GM12878 (cell line): ENCODE measurements around the gene ATP6V1G1. TPM values are rescaled to one million over a fixed set of nuclear protein-coding genes. Genes with fewer than 3 reads are reported as not detected.

Experiments
- BMI1 ChIP-seq: fragments of 450-650 bp; IDR thresholded peaks from 2 replicates; pipeline ENCODE4 v1.6.1; 2016; ENCODE audit warnings: mild to moderate bottlenecking, moderate library complexity, borderline replicate concordance
- EED ChIP-seq: sonication (generic); IDR thresholded peaks from 2 replicates; pipeline ENCODE4 v1.6.1; 2016; ENCODE audit warnings: antibody characterized with exemption, low read depth
- EP300 ChIP-seq, 2 experiments: fragments of 150-350 bp in 1 of 2; IDR thresholded peaks; 2 replicates each; pipeline ENCODE4 v1.6.1; 2011 to 2012; ENCODE audit warnings: low read depth in 2 of 2, low read length in 2 of 2, borderline replicate concordance in 1 of 2, improper control_type of control experiment in 1 of 2, inconsistent platforms in 1 of 2; ENCODE audit not compliant: control insufficient read depth in 1 of 2
- EZH2 ChIP-seq: IDR thresholded peaks from 2 replicates; pipeline ENCODE4 v1.6.1; 2012; ENCODE audit warnings: low read depth, mild to moderate bottlenecking, control low read depth, inconsistent platforms, low read length, borderline replicate concordance; ENCODE audit not compliant: control insufficient read depth
- FOXK2 ChIP-seq: fragments of 450-650 bp; IDR thresholded peaks from 2 replicates; pipeline ENCODE4 v1.6.1; 2017; ENCODE audit warnings: mild to moderate bottlenecking, moderate library complexity
- GATAD2B ChIP-seq: fragments of 450-650 bp; conservative IDR thresholded peaks from 2 replicates; pipeline ENCODE4 v1.6.1; 2017; ENCODE audit warnings: low read depth, mild to moderate bottlenecking, moderate library complexity
- HDGF ChIP-seq: fragments of 450-650 bp; IDR thresholded peaks from 2 replicates; pipeline ENCODE4 v1.6.1; 2016; ENCODE audit warnings: antibody characterized with exemption
- IRF4 ChIP-seq: IDR thresholded peaks from 2 replicates; pipeline ENCODE4 v1.6.1; 2011; ENCODE audit warnings: low read depth, low read length
- IRF5 ChIP-seq: fragments of 450-650 bp; IDR thresholded peaks from 2 replicates; pipeline ENCODE4 v1.6.1; 2017; ENCODE audit warnings: borderline replicate concordance
- MAX ChIP-seq: IDR thresholded peaks from 2 replicates; pipeline ENCODE4 v1.6.1; 2012; ENCODE audit warnings: low read depth, low read length, improper control_type of control experiment
- NFIC ChIP-seq: IDR thresholded peaks from 2 replicates; pipeline ENCODE4 v1.6.1; 2012; ENCODE audit warnings: low read depth, mild to moderate bottlenecking, inconsistent platforms, low read length, moderate library complexity
- NR2C2 ChIP-seq: IDR thresholded peaks from 2 replicates; pipeline ENCODE4 v1.6.1; 2011; ENCODE audit warnings: borderline replicate concordance, low read depth; ENCODE audit not compliant: control insufficient read depth, insufficient read length
- NRF1 ChIP-seq: conservative IDR thresholded peaks from 2 replicates; pipeline ENCODE4 v1.6.1; 2011; ENCODE audit warnings: mild to moderate bottlenecking, low read depth, low read length, improper control_type of control experiment
- PML ChIP-seq: IDR thresholded peaks from 2 replicates; pipeline ENCODE4 v1.6.1; 2012; ENCODE audit warnings: low read length, inconsistent platforms
- RELA ChIP-seq: fragments of 450-650 bp; IDR thresholded peaks from 2 replicates; pipeline ENCODE4 v1.8.0; 2014; ENCODE audit warnings: borderline replicate concordance; ENCODE audit not compliant: partially characterized antibody
- SMARCA5 ChIP-seq: fragments of 450-650 bp; IDR thresholded peaks from 2 replicates; pipeline ENCODE4 v1.6.1; 2017; ENCODE audit warnings: mild to moderate bottlenecking
- TARDBP ChIP-seq: IDR thresholded peaks from 2 replicates; pipeline ENCODE4 v1.6.1; 2016; ENCODE audit warnings: borderline replicate concordance
- YY1 ChIP-seq: IDR thresholded peaks from 2 replicates; pipeline ENCODE4 v1.6.1; 2011; ENCODE audit warnings: low read depth, mild to moderate bottlenecking, low read length
- ZSCAN29 ChIP-seq: fragments of 450-650 bp; IDR thresholded peaks from 2 replicates; pipeline ENCODE4 v1.6.1; 2017; ENCODE audit warnings: mild to moderate bottlenecking, moderate library complexity
- polyA plus RNA-seq, 11 experiments: library from polyadenylated mRNA; depleted of rRNA in 4 of 11; unstranded in 6 of 11; stranded (reverse) in 5 of 11; fragments of >200 nt; fragmentation: Nextera tagmentation in 4 of 11; fragmentation: Illumina TruSeq in 1 of 11; extraction: Ambion mirVana in 4 of 11; extraction: Trizol in 1 of 11; gene quantifications; 1 replicate in 1 of 11; 2 replicates in 10 of 11; pipeline versions ENCODE4 v1.2.1 to v1.2.3, GENCODE V29; 2011 to 2016; ENCODE audit warnings: inconsistent platforms in 2 of 11, missing spikeins in 2 of 11, low read depth in 1 of 11
- total RNA-seq, 4 experiments: library from RNA; depleted of rRNA in 3 of 4; stranded (reverse); fragments of >200 nt in 3 of 4; fragmentation: Illumina TruSeq in 1 of 4; extraction: Trizol in 1 of 4; gene quantifications; 2 replicates each; pipeline versions ENCODE4 v1.2.1 to v1.2.3, GENCODE V29; 2013 to 2021
- TF ChIP-seq, protein P1 (sequence below): IDR thresholded peaks from 2 replicates; pipeline ENCODE4 v1.6.1; 2011; ENCODE audit warnings: low read depth, mild to moderate bottlenecking, low read length, moderate library complexity, borderline replicate concordance; ENCODE audit errors: extremely low read depth

ATP6V1G1 gene
- total and polyA plus RNA-seq, 10 of the 15 experiments (the other 5 are each of a cell fraction or from before 2014, with no cell fraction given) = 34.2 to 204 (median 82.5) TPM

DNA sequence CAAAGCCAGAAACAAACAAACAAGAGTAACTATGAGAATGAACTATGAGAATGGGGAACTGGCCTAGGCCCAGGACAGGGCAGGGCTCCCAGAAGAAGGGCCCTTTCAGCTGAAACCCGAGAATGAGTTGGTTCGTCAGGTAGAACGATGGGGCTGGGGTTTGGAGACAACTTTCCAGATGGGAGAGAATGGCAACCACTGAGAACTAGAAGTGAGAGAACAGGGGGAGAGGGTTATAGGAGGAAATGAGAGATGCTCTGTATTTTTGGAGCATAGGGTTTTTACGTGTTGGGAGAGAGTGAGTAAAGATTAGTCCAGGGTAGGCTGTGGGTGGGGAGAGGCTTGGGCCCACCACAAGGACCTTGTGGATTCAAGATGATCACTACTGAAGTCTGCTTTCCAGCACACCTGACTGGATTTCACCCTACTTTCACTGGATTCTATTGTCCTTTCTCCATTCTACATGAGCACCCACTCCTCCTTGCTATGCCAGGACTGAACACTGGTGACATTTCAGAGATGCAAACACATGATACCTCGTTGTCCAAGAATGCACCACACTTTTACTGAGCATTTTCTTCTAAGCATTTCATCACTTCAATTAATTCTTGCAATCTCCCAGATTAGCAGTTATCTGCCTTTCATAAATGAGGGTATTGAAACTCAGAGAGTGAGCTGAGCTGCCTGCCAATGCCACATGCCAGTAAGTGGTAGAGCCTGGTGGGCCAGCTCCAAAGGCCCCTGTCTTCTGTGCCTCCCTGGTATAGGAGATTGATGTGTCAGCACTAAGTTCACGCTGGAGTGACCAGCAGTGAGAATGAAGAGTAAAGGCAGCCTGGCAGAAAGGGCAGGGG, 20.3 kb downstream of the ATP6V1G1 start (continued):
- TF ChIP-seq, protein P1, sequence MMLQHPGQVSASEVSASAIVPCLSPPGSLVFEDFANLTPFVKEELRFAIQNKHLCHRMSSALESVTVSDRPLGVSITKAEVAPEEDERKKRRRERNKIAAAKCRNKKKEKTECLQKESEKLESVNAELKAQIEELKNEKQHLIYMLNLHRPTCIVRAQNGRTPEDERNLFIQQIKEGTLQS = no peak
- no peak for TF ChIP-seq ZSCAN29
- TF ChIP-seq EED = peak; percentile 96
- no peak for TF ChIP-seq EZH2
- TF ChIP-seq IRF4 = peak; percentile 90
- TF ChIP-seq GATAD2B = peak; percentile 72; the same call in 1 of the 2 replicates
- peak; percentile 10 for TF ChIP-seq RELA
- no peak for TF ChIP-seq IRF5
- TF ChIP-seq FOXK2 = no peak
- no peak for TF ChIP-seq NR2C2
- no peak for TF ChIP-seq NRF1
- TF ChIP-seq BMI1 = 0 out of 2 replicates have a peak, but pooled peaks have one; percentile 46
- TF ChIP-seq SMARCA5 = no peak
- peak; percentile 63 to 78; a peak in 3 of 4 replicates for TF ChIP-seq EP300 (IDR thresholded peaks at IDR 0.05; ENCODE audit: borderline replicate concordance in 1 of 2, control insufficient read depth in 1 of 2, low read depth in 2 of 2, low read length in 2 of 2)
- TF ChIP-seq NFIC = no peak
- no peak for TF ChIP-seq TARDBP
- no peak for TF ChIP-seq MAX
- TF ChIP-seq PML = no peak
- no peak; the same call in 1 of the 2 replicates for TF ChIP-seq HDGF
- TF ChIP-seq YY1 = no peak
